ENCODE results near the gene MED22. TPM values are rescaled to one million over a fixed set of nuclear protein-coding genes. Genes with fewer than 3 reads are reported as not detected.

MED22 gene
- total RNA-seq, 1 experiment from 2014 or later: 26.2 TPM

GRCh38 chr9:133353548-133353947 lies 5.6 kb upstream of the MED22 start:
- POLR2A ChIA-PET: no interaction called here
- no peak overlapping the region for H3K27ac ChIP-seq (ENCODE audit: low read length)
- ATAC-seq: no peak
- DNase-seq (ENCODE audit: low read depth, low spot score): no peak
- H3K36me3 ChIP-seq (ENCODE audit: control insufficient read depth, insufficient read depth, low read length): peaks cover 24% of the 10 kb centered on the region
- no peak overlapping the region for H3K4me3 ChIP-seq (ENCODE audit: low read depth in 2 of 2, low read length in 2 of 2)
- in situ Hi-C loops (cut with HindIII; ENCODE audit: low pct_unique_long_range_greater_than_20kb, low sequenced_read_pairs) (no loop called here), intact Hi-C loops (cut with micrococcal nuclease; ENCODE audit: unreplicated experiment) (loop anchor here (10.0 kb wide), 1 partner anchor 131 kb away; no protein-coding TSS in a partner anchor)
- H3K4me1 ChIP-seq (ENCODE audit: control insufficient read depth, insufficient read depth, low read length): peaks cover 24% of the 10 kb centered on the region
- no peak for TF ChIP-seq TCF7L2 (IDR thresholded peaks at IDR 0.05; ENCODE audit: low read depth, low read length)
- TF ChIP-seq POLR2AphosphoS5 (IDR thresholded peaks at IDR 0.05; ENCODE audit: low read depth, low read length): no peak; the same call in 1 of the 2 replicates
- no peak for TF ChIP-seq SIN3A (IDR thresholded peaks at IDR 0.05; ENCODE audit: borderline replicate concordance, insufficient read depth, low read depth, low read length)
- TF ChIP-seq, protein P1, sequence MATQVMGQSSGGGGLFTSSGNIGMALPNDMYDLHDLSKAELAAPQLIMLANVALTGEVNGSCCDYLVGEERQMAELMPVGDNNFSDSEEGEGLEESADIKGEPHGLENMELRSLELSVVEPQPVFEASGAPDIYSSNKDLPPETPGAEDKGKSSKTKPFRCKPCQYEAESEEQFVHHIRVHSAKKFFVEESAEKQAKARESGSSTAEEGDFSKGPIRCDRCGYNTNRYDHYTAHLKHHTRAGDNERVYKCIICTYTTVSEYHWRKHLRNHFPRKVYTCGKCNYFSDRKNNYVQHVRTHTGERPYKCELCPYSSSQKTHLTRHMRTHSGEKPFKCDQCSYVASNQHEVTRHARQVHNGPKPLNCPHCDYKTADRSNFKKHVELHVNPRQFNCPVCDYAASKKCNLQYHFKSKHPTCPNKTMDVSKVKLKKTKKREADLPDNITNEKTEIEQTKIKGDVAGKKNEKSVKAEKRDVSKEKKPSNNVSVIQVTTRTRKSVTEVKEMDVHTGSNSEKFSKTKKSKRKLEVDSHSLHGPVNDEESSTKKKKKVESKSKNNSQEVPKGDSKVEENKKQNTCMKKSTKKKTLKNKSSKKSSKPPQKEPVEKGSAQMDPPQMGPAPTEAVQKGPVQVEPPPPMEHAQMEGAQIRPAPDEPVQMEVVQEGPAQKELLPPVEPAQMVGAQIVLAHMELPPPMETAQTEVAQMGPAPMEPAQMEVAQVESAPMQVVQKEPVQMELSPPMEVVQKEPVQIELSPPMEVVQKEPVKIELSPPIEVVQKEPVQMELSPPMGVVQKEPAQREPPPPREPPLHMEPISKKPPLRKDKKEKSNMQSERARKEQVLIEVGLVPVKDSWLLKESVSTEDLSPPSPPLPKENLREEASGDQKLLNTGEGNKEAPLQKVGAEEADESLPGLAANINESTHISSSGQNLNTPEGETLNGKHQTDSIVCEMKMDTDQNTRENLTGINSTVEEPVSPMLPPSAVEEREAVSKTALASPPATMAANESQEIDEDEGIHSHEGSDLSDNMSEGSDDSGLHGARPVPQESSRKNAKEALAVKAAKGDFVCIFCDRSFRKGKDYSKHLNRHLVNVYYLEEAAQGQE (IDR thresholded peaks at IDR 0.05; ENCODE audit: insufficient read depth in 1 of 2, low read depth in 2 of 2, low read length in 1 of 2): no peak
- no peak for TF ChIP-seq CTCF (IDR thresholded peaks at IDR 0.05)
- BruUV-seq (replicated peaks): no TSS peak
- CTCF ChIA-PET: no interaction called here
- H3K9me3 ChIP-seq (ENCODE audit: control insufficient read depth, insufficient read depth, low read depth, low read length): no peaks in the 10 kb centered on the region
- no peaks in the 10 kb centered on the region for H3K27me3 ChIP-seq (ENCODE audit: control insufficient read depth, insufficient read depth, low read length)

- ATAC-seq (no peak), DNase-seq (ENCODE audit: low read depth, low spot score) (no peak)
- Histone ChIP-seq H3K4me1 (ENCODE audit: control insufficient read depth, insufficient read depth, low read length) (peaks cover 22% of the 10 kb centered on the region), H3K27ac (ENCODE audit: low read length) (no peak overlapping the region; the same call in 1 of the 2 replicates), H3K27me3 (ENCODE audit: control insufficient read depth, insufficient read depth, low read length) (no peaks in the 10 kb centered on the region), H3K36me3 (ENCODE audit: control insufficient read depth, insufficient read depth, low read length) (peaks cover 28% of the 10 kb centered on the region), H3K9me3 (ENCODE audit: control insufficient read depth, insufficient read depth, low read depth, low read length) (no peaks in the 10 kb centered on the region), H3K4me3 (ENCODE audit: low read depth in 2 of 2, low read length in 2 of 2) (no peak overlapping the region)
- ChIA-PET POLR2A (no interaction called here), CTCF (no interaction called here)
- in situ Hi-C loops (cut with HindIII; ENCODE audit: low pct_unique_long_range_greater_than_20kb, low sequenced_read_pairs) (no loop called here), intact Hi-C loops (cut with micrococcal nuclease; ENCODE audit: unreplicated experiment) (loop anchor here (10.0 kb wide), 1 partner anchor 132 kb away; no protein-coding TSS in a partner anchor)
- TF ChIP-seq SIN3A (IDR thresholded peaks at IDR 0.05; ENCODE audit: borderline replicate concordance, insufficient read depth, low read depth, low read length) (no peak), TCF7L2 (IDR thresholded peaks at IDR 0.05; ENCODE audit: low read depth, low read length) (no peak)
- BruUV-seq (replicated peaks): no TSS peak
These were observed 4.9 kb upstream of the MED22 start for GRCh38 chr9:133352635-133353340.
